Activated naive CD4-positive, alpha-beta T cell treated with anti-CD3 and anti-CD28 coated beads, Interleukin-2, amount 50 U/mL, for 72 hours (primary cell): Measurements from ENCODE around the gene RBMS3. TPM values are rescaled to one million over a fixed set of nuclear protein-coding genes. Genes with fewer than 3 reads are reported as not detected.
"Not testable (repeated sequence)": the region's sequence is repeated elsewhere in the genome, so short reads cannot be mapped to it uniquely, and the experiment has no call there.

Experiments
- ATAC-seq, 2 donors: fragments of 150-1000 bp; cut with Tn5 transposase; 2 replicates each; pipeline ENCODE4 v1.10.0; 2021; ENCODE audit warnings: mild to moderate bottlenecking in 2 of 2, moderate library complexity in 2 of 2
- DNase-seq, 2 donors: peaks; one replicate each; pipeline ENCODE4 v3.0.0; 2021 to 2022; ENCODE audit warnings: low spot score in 2 of 2
- H3K27ac Mint-ChIP-seq, 2 donors: one replicate each; pipeline ENCODE4 v1.8.0; 2022; ENCODE audit warnings: mild to moderate bottlenecking in 2 of 2, mixed read lengths in 2 of 2
- H3K36me3 Mint-ChIP-seq, 2 donors: one replicate each; pipeline ENCODE4 v1.8.0; 2022; ENCODE audit warnings: mixed read lengths in 2 of 2
- H3K9me3 Mint-ChIP-seq, 2 donors: one replicate each; pipeline ENCODE4 v1.8.0; 2022; ENCODE audit warnings: mixed read lengths in 2 of 2
- total RNA-seq, 2 donors: library from RNA; stranded (reverse); gene quantifications; one replicate each; pipeline ENCODE4 v1.2.3, GENCODE V29; 2022

RBMS3 gene
- total RNA-seq, 2 donors from 2014 or later, result 3.3 TPM; not detected in 1

- Mint-ChIP-seq H3K27ac (no peak overlapping the region), H3K9me3 (peaks cover 3 to 5% of the 10 kb centered on the region in 2 donors), H3K36me3 (peaks cover 0 to 8% of the 10 kb centered on the region in 2 donors)
- ATAC-seq (no peak), DNase-seq (no peak)
Measured at GRCh38 chr3:30048431-30048830, 767.6 kb downstream of the RBMS3 start.

GRCh38 chr3:30050116-30050515 is 769.2 kb downstream of the RBMS3 start:
- H3K27ac Mint-ChIP-seq, H3K36me3 Mint-ChIP-seq, DNase-seq, ATAC-seq, H3K9me3 Mint-ChIP-seq: not testable (repeated sequence)

- peaks cover 0 to 2% of the 10 kb centered on the region in 2 donors for H3K9me3 Mint-ChIP-seq
- DNase-seq (no peak), ATAC-seq (no peak)
- H3K36me3 Mint-ChIP-seq, result no peaks in the 10 kb centered on the region
- peak overlapping the region in 1 of 2 donors; percentile 8 for H3K27ac Mint-ChIP-seq
Measured at GRCh38 chr3:30059240-30059639, 778.4 kb downstream of the RBMS3 start.
